BLaER1 treated with 17β-estradiol and CSF1 and Interleukin-3, amounts not matched to agents 10 nM and 100 nM (cell line): ENCODE measurements around the gene PLXDC1.

ENCODE experiments used
- H3K27ac ChIP-seq, 11 experiments: shearing (Covaris generic); formaldehyde crosslinking; 2 replicates each; pipeline ENCODE4 v1.8.1; 2022
- H3K27me3 ChIP-seq, 11 experiments: shearing (Covaris generic); formaldehyde crosslinking; 2 replicates each; pipeline ENCODE4 v1.8.1; 2022
- H3K36me3 ChIP-seq, 11 experiments: shearing (Covaris generic); formaldehyde crosslinking; 2 replicates each; pipeline ENCODE4 v1.8.1; 2022
- H3K4me1 ChIP-seq, 10 experiments: shearing (Covaris generic); formaldehyde crosslinking; 2 replicates each; pipeline ENCODE4 v1.8.1; 2022
- H3K4me2 ChIP-seq, 11 experiments: shearing (Covaris generic); formaldehyde crosslinking; 2 replicates each; pipeline ENCODE4 v1.8.1; 2022
- H3K4me3 ChIP-seq, 10 experiments: shearing (Covaris generic); formaldehyde crosslinking; 2 replicates each; pipeline ENCODE4 v1.8.1; 2022
- H3K9ac ChIP-seq, 11 experiments: shearing (Covaris generic); formaldehyde crosslinking; 2 replicates each; pipeline ENCODE4 v1.8.1; 2022
- H3K9me3 ChIP-seq, 11 experiments: shearing (Covaris generic); formaldehyde crosslinking; replicated peaks in 1 of 11; 2 replicates each; pipeline ENCODE4 v1.8.1; 2022
- H4K20me1 ChIP-seq, 11 experiments: shearing (Covaris generic); formaldehyde crosslinking; 2 replicates each; pipeline ENCODE4 v1.8.1; 2022
- Cebpa-rat ChIP-seq, 11 experiments: shearing (Covaris generic); IDR thresholded peaks; 2 replicates each; pipeline ENCODE4 v1.8.1; 2022

Gene PLXDC1

GRCh38 chr17:39147221-39148185 is 3.9 kb downstream of the PLXDC1 start:
- no peak overlapping the region for H3K4me2 ChIP-seq
- peaks cover 37 to 40% (median 40%) of the 10 kb centered on the region in 11 experiments for H3K27me3 ChIP-seq
- TF ChIP-seq Cebpa-rat (IDR thresholded peaks at IDR 0.05) = no peak
- peaks cover 9 to 25% (median 18%) of the 10 kb centered on the region in 10 experiments for H3K4me1 ChIP-seq
- H3K36me3 ChIP-seq = no peaks in the 10 kb centered on the region
- no peak overlapping the region for H3K4me3 ChIP-seq
- no peaks in the 10 kb centered on the region for H3K9me3 ChIP-seq
- no peak overlapping the region for H3K9ac ChIP-seq
- peaks cover 0 to 18% (median 0%) of the 10 kb centered on the region in 11 experiments; a peak in 9 of 22 replicates for H4K20me1 ChIP-seq
- H3K27ac ChIP-seq = no peak overlapping the region

- H3K4me3 ChIP-seq = no peak overlapping the region
- H3K9me3 ChIP-seq = peaks cover 0 to 5% (median 3%) of the 10 kb centered on the region in 11 experiments; a peak in 5 of 22 replicates
- H3K9ac ChIP-seq = no peak overlapping the region
- no peak overlapping the region for H3K27ac ChIP-seq
- peaks cover 0 to 15% (median 9%) of the 10 kb centered on the region in 10 experiments; a peak in 10 of 20 replicates for H3K4me1 ChIP-seq
- peaks cover 0 to 18% (median 0%) of the 10 kb centered on the region in 11 experiments; a peak in 6 of 22 replicates for H4K20me1 ChIP-seq
- peaks cover 25 to 28% (median 27%) of the 10 kb centered on the region in 11 experiments for H3K27me3 ChIP-seq
- no peak overlapping the region for H3K4me2 ChIP-seq
- H3K36me3 ChIP-seq = no peaks in the 10 kb centered on the region
- TF ChIP-seq Cebpa-rat (IDR thresholded peaks at IDR 0.05) = no peak
Observed at GRCh38 chr17:39146273-39146672, 5.2 kb downstream of the PLXDC1 start.

- peaks cover 0 to 10% (median 8%) of the 10 kb centered on the region in 11 experiments; a peak in 5 of 22 replicates for H3K9me3 ChIP-seq
- no peak overlapping the region for H3K27ac ChIP-seq
- peaks cover 0 to 10% (median 7%) of the 10 kb centered on the region in 10 experiments; a peak in 10 of 20 replicates for H3K4me1 ChIP-seq
- H3K4me3 ChIP-seq = no peak overlapping the region
- peak overlapping the region in 1 of 11 experiments; percentile 24; a peak in 1 of 22 replicates for H3K4me2 ChIP-seq
- 0 out of 22 replicates have a peak, but pooled peaks cover 0 to 7% (median 0%) of the 10 kb centered on the region in 11 experiments for H4K20me1 ChIP-seq
- H3K36me3 ChIP-seq = no peaks in the 10 kb centered on the region
- H3K9ac ChIP-seq = no peak overlapping the region
- TF ChIP-seq Cebpa-rat (IDR thresholded peaks at IDR 0.05) = no peak
- peaks cover 13 to 17% (median 16%) of the 10 kb centered on the region in 11 experiments for H3K27me3 ChIP-seq
Observed at GRCh38 chr17:39145143-39145542, 6.3 kb downstream of the PLXDC1 start.

- 0 out of 22 replicates have a peak, but pooled peaks cover 0 to 5% (median 0%) of the 10 kb centered on the region in 11 experiments for H4K20me1 ChIP-seq
- H3K4me1 ChIP-seq = peaks cover 0 to 11% (median 7%) of the 10 kb centered on the region in 10 experiments; a peak in 11 of 20 replicates
- TF ChIP-seq Cebpa-rat (IDR thresholded peaks at IDR 0.05) = no peak
- peak overlapping the region in 7 of 11 experiments; percentile 17 to 59 (median 36); a peak in 11 of 22 replicates for H3K4me2 ChIP-seq
- peaks cover 0 to 10% (median 8%) of the 10 kb centered on the region in 11 experiments; a peak in 5 of 22 replicates for H3K9me3 ChIP-seq
- no peak overlapping the region for H3K27ac ChIP-seq
- H3K4me3 ChIP-seq = no peak overlapping the region
- H3K36me3 ChIP-seq = no peaks in the 10 kb centered on the region
- peaks cover 6 to 9% (median 9%) of the 10 kb centered on the region in 11 experiments for H3K27me3 ChIP-seq
- H3K9ac ChIP-seq = no peak overlapping the region
Observed at GRCh38 chr17:39144416-39144840, 7.0 kb downstream of the PLXDC1 start.

GRCh38 chr17:39143552-39144093 is 7.8 kb downstream of the PLXDC1 start:
- peaks cover 0 to 1% (median under 1%) of the 10 kb centered on the region in 11 experiments; a peak in 7 of 22 replicates for H3K27me3 ChIP-seq
- H3K4me3 ChIP-seq = no peak overlapping the region
- peak overlapping the region in 3 of 11 experiments; percentile 24 to 38 (median 36); a peak in 2 of 22 replicates for H3K4me2 ChIP-seq
- no peak for TF ChIP-seq Cebpa-rat (IDR thresholded peaks at IDR 0.05)
- H3K9ac ChIP-seq = no peak overlapping the region
- no peaks in the 10 kb centered on the region for H4K20me1 ChIP-seq
- no peaks in the 10 kb centered on the region for H3K36me3 ChIP-seq
- H3K4me1 ChIP-seq = peaks cover 5 to 18% (median 13%) of the 10 kb centered on the region in 10 experiments; a peak in 15 of 20 replicates
- H3K9me3 ChIP-seq = peaks cover 0 to 10% (median 8%) of the 10 kb centered on the region in 11 experiments; a peak in 5 of 22 replicates
- no peak overlapping the region for H3K27ac ChIP-seq

GRCh38 chr17:39141915-39142664 is 9.3 kb downstream of the PLXDC1 start:
- peaks cover 0 to 10% (median 8%) of the 10 kb centered on the region in 11 experiments; a peak in 5 of 22 replicates for H3K9me3 ChIP-seq
- H3K4me1 ChIP-seq = peaks cover 10 to 22% (median 15%) of the 10 kb centered on the region in 10 experiments; a peak in 16 of 20 replicates
- no peak overlapping the region for H3K4me2 ChIP-seq
- no peaks in the 10 kb centered on the region for H4K20me1 ChIP-seq
- peak in 5 of 11 experiments; percentile 13 to 52 (median 24); a peak in 2 of 22 replicates for TF ChIP-seq Cebpa-rat (IDR thresholded peaks at IDR 0.05)
- no peaks in the 10 kb centered on the region for H3K36me3 ChIP-seq
- H3K27me3 ChIP-seq = no peaks in the 10 kb centered on the region
- no peak overlapping the region for H3K9ac ChIP-seq
- no peak overlapping the region for H3K4me3 ChIP-seq
- no peak overlapping the region for H3K27ac ChIP-seq

- H3K4me2 ChIP-seq = no peak overlapping the region
- H3K27me3 ChIP-seq = no peaks in the 10 kb centered on the region
- H3K9me3 ChIP-seq = peaks cover 0 to 10% (median 8%) of the 10 kb centered on the region in 11 experiments; a peak in 5 of 22 replicates
- no peak overlapping the region for H3K4me3 ChIP-seq
- H4K20me1 ChIP-seq = no peaks in the 10 kb centered on the region
- H3K36me3 ChIP-seq = no peaks in the 10 kb centered on the region
- no peak overlapping the region for H3K9ac ChIP-seq
- H3K4me1 ChIP-seq = peaks cover 10 to 22% (median 15%) of the 10 kb centered on the region in 10 experiments; a peak in 16 of 20 replicates
- H3K27ac ChIP-seq = no peak overlapping the region
- no peak for TF ChIP-seq Cebpa-rat (IDR thresholded peaks at IDR 0.05)
Observed at GRCh38 chr17:39141294-39141693, 10.1 kb downstream of the PLXDC1 start.

- Histone ChIP-seq H3K4me3 (no peak overlapping the region), H3K36me3 (no peaks in the 10 kb centered on the region)
Observed at GRCh38 chr17:39139561-39139960, 11.9 kb downstream of the PLXDC1 start.

More at GRCh38 chr17:39139561-39139960, 11.9 kb downstream of the PLXDC1 start:
- no peak for TF ChIP-seq Cebpa-rat (IDR thresholded peaks at IDR 0.05)
- Histone ChIP-seq H4K20me1 (no peaks in the 10 kb centered on the region), H3K9me3 (peaks cover 0 to 10% (median 8%) of the 10 kb centered on the region in 11 experiments; a peak in 5 of 22 replicates), H3K27me3 (no peaks in the 10 kb centered on the region), H3K27ac (no peak overlapping the region), H3K4me1 (peaks cover 8 to 21% (median 15%) of the 10 kb centered on the region in 10 experiments; a peak in 17 of 20 replicates), H3K9ac (no peak overlapping the region), H3K4me2 (peak overlapping the region in 3 of 11 experiments; percentile 21 to 40 (median 24); a peak in 5 of 22 replicates)
